HepG2 (cell line): ENCODE data around the gene CTIF. TPM values are rescaled to one million over a fixed set of nuclear protein-coding genes. Genes with fewer than 3 reads are reported as not detected.

Source experiments
- ATAC-seq: fragments of 200-7000 bp; cut with Tn5 transposase; 3 replicates; pipeline ENCODE4 v1.9.1; 2020; ENCODE audit warnings: mild to moderate bottlenecking, moderate library complexity
- BruUV-seq: library from RNA; stranded (reverse); fragments of 400-500 nt; replicated peaks from 2 replicates; lab custom pipeline; 2021; lab: Mats Ljungman, UMichigan
- CTCF ChIA-PET: fragments of 300-600 bp; formaldehyde crosslinking; extraction: SDS; loops from one replicate; lab custom pipeline; 2021; ENCODE audit warnings: low total read pairs, inconsistent platforms, low intra/inter-chr PET ratio; lab: Yijun Ruan, JAX
- POLR2A ChIA-PET: fragments of 350-600 bp; sonication (Branson Sonifier 250); formaldehyde crosslinking; loops from one replicate; lab custom pipeline; 2020; ENCODE audit warnings: antibody characterized with exemption, inconsistent platforms; lab: Yijun Ruan, JAX
- DNase-seq: peaks from one replicate; pipeline ENCODE4 v3.0.0-alpha.2; 2015; ENCODE audit warnings: low spot score
- FAIRE-seq: peaks from 3 replicates; lab custom pipeline; 2011; peaks lifted over from hg19 to GRCh38; lab: Jason Lieb, UNC
- H2AFZ ChIP-seq: one replicate; pipeline ENCODE4 v1.6.1; 2011; ENCODE audit warnings: low read length, inconsistent platforms
- H3K27ac ChIP-seq: fragments of 300-600 bp; 3 replicates; pipeline ENCODE4 v1.8.0; 2011; ENCODE audit warnings: mixed run types, mild to moderate bottlenecking, mixed read lengths, low read length, inconsistent platforms; ENCODE audit not compliant: insufficient read depth; ENCODE audit errors: extremely low read length
- H3K27me3 ChIP-seq, 2 experiments: fragments of 200-600 bp in 1 of 2; 2 replicates in 1 of 2; 3 replicates in 1 of 2; pipeline versions ENCODE4 v1.6.0 to v1.8.0; 2011; ENCODE audit warnings: low read length in 2 of 2, mild to moderate bottlenecking in 2 of 2, moderate library complexity in 2 of 2, inconsistent platforms in 1 of 2; ENCODE audit not compliant: insufficient read depth in 2 of 2, control insufficient read depth in 1 of 2
- H3K36me3 ChIP-seq, 2 experiments: fragments of 200-600 bp in 1 of 2; replicated peaks in 1 of 2; 2 replicates in 1 of 2; 3 replicates in 1 of 2; pipeline versions ENCODE4 v1.5.1 to v1.8.0; 2011; ENCODE audit warnings: low read length in 2 of 2, inconsistent platforms in 1 of 2; ENCODE audit not compliant: insufficient read depth in 2 of 2, control insufficient read depth in 1 of 2
- H3K4me1 ChIP-seq: 2 replicates; pipeline ENCODE4 v1.5.1; 2012; ENCODE audit warnings: low read length, inconsistent platforms; ENCODE audit not compliant: insufficient read depth
- H3K4me2 ChIP-seq: 2 replicates; pipeline ENCODE4 v1.6.0; 2011; ENCODE audit warnings: low read depth, low read length, inconsistent platforms
- H3K4me3 ChIP-seq, 3 experiments: fragments of 200-600 bp in 1 of 3; sonication (generic), shearing (Covaris generic) in 1 of 3; replicated peaks in 1 of 3; 2 replicates each; pipeline ENCODE4 v1.5.1; 2011 to 2016; ENCODE audit warnings: low read length in 3 of 3, inconsistent platforms in 2 of 3, low read depth in 2 of 3, mild to moderate bottlenecking in 2 of 3, control low read depth in 1 of 3, mixed read lengths in 1 of 3; ENCODE audit not compliant: insufficient read depth in 1 of 3
- H3K79me2 ChIP-seq: one replicate; pipeline ENCODE4 v1.6.1; 2011; ENCODE audit warnings: low read length, inconsistent platforms; ENCODE audit not compliant: insufficient read depth
- H3K9ac ChIP-seq: 2 replicates; pipeline ENCODE4 v1.6.0; 2011; ENCODE audit warnings: mild to moderate bottlenecking, low read depth, low read length, inconsistent platforms; ENCODE audit not compliant: insufficient read depth
- H3K9me3 ChIP-seq: 2 replicates; pipeline ENCODE4 v1.5.1; 2012; ENCODE audit warnings: mild to moderate bottlenecking, low read length
- H4K20me1 ChIP-seq: 2 replicates; pipeline ENCODE4 v1.6.0; 2011; ENCODE audit warnings: inconsistent platforms, mild to moderate bottlenecking, low read length, moderate library complexity; ENCODE audit not compliant: insufficient read depth
- CC2D1A ChIP-seq: sonication (generic); formaldehyde crosslinking; IDR thresholded peaks from 2 replicates; pipeline ENCODE4 v1.8.1; 2023; ENCODE audit warnings: mild to moderate bottlenecking, missing genetic modification reagents
- CENPBD1 ChIP-seq: sonication (generic); formaldehyde crosslinking; IDR thresholded peaks from 2 replicates; pipeline ENCODE4 v1.8.0; 2022; ENCODE audit warnings: missing genetic modification reagents, low read depth, mild to moderate bottlenecking, borderline replicate concordance
- DMAP1 ChIP-seq: IDR thresholded peaks from 2 replicates; pipeline ENCODE4 v1.6.1; 2016
- ELF1 ChIP-seq: sonication (generic); formaldehyde crosslinking; IDR thresholded peaks from 2 replicates; pipeline ENCODE4 v1.4.0; 2020; ENCODE audit warnings: missing genetic modification reagents
- HNRNPLL ChIP-seq: fragments of 200-400 bp; formaldehyde crosslinking; IDR thresholded peaks from 2 replicates; pipeline ENCODE4 v1.6.1; 2017; ENCODE audit warnings: mild to moderate bottlenecking, low read depth, low read length; ENCODE audit not compliant: poor library complexity, severe bottlenecking
- MLLT10 ChIP-seq: sonication (generic); formaldehyde crosslinking; IDR thresholded peaks from 2 replicates; pipeline ENCODE4 v1.4.0; 2020; ENCODE audit warnings: missing genetic modification reagents
- ONECUT2 ChIP-seq: sonication (generic); formaldehyde crosslinking; IDR thresholded peaks from 2 replicates; pipeline ENCODE4 v1.4.0; 2020; ENCODE audit warnings: missing genetic modification reagents
- SMARCE1 ChIP-seq: fragments of 450-650 bp; IDR thresholded peaks from 2 replicates; pipeline ENCODE4 v1.6.1; 2017; ENCODE audit warnings: borderline replicate concordance
- SMC3 ChIP-seq: IDR thresholded peaks from 2 replicates; pipeline ENCODE4 v1.6.1; 2011; ENCODE audit warnings: low read length, improper control_type of control experiment
- THAP9 ChIP-seq: sonication (generic); formaldehyde crosslinking; IDR thresholded peaks from 2 replicates; pipeline ENCODE4; 2020; ENCODE audit warnings: missing genetic modification reagents, mild to moderate bottlenecking, borderline replicate concordance
- ZFP36 ChIP-seq: fragments of 150-350 bp; IDR thresholded peaks from 2 replicates; pipeline ENCODE4 v1.6.1; 2018; ENCODE audit warnings: borderline replicate concordance, low read length, low read depth; ENCODE audit not compliant: partially characterized antibody
- ZFP37 ChIP-seq: sonication (generic); formaldehyde crosslinking; IDR thresholded peaks from 2 replicates; pipeline ENCODE4 v1.4.0; 2020; ENCODE audit warnings: missing genetic modification reagents, borderline replicate concordance
- ZMAT3 ChIP-seq: sonication (generic); formaldehyde crosslinking; conservative IDR thresholded peaks from 2 replicates; pipeline ENCODE4 v1.7.0; 2021; ENCODE audit warnings: missing genetic modification reagents
- ZNF446 ChIP-seq: sonication (generic); formaldehyde crosslinking; IDR thresholded peaks from 2 replicates; pipeline ENCODE4 v1.5.0; 2020; ENCODE audit warnings: mild to moderate bottlenecking, missing genetic modification reagents
- ZNF674 ChIP-seq: sonication (generic); formaldehyde crosslinking; IDR thresholded peaks from 2 replicates; pipeline ENCODE4 v1.5.0; 2020; ENCODE audit warnings: low read depth, mild to moderate bottlenecking, missing genetic modification reagents
- ZNF709 ChIP-seq: sonication (generic); formaldehyde crosslinking; IDR thresholded peaks from 2 replicates; pipeline ENCODE4 v1.5.0; 2020; ENCODE audit warnings: mild to moderate bottlenecking, missing genetic modification reagents
- ZNF841 ChIP-seq: sonication (generic); formaldehyde crosslinking; IDR thresholded peaks from 2 replicates; pipeline ENCODE4 v1.8.1; 2023; ENCODE audit warnings: missing genetic modification reagents, borderline replicate concordance
- WGBS: methylation state at CpG from one replicate; pipeline ENCODE4 v1.1.6; 2017; ENCODE audit warnings: low lambda C conversion rate; 5-methylcytosine and 5-hydroxymethylcytosine counted together
- in situ Hi-C: cut with HindIII; loops from 2 replicates; pipeline ENCODE4 v1.10.0; 2017; ENCODE audit warnings: low pct_unique_long_range_greater_than_20kb; ENCODE audit not compliant: extremely low pct_ligation_motif_present
- intact Hi-C: fragments of 100-400 bp; cut with micrococcal nuclease; formaldehyde crosslinking; loops from one replicate; pipeline ENCODE4 v1.10.0; 2022; ENCODE audit not compliant: unreplicated experiment
- polyA plus RNA-seq, 8 experiments: library from polyadenylated mRNA; depleted of rRNA in 3 of 8; stranded (reverse) in 7 of 8; unstranded in 1 of 8; fragments of >200 nt; fragmentation: Illumina TruSeq in 4 of 8; extraction: Trizol in 4 of 8; gene quantifications; 2 replicates each; pipeline versions ENCODE4 v1.2.1 to v1.2.3, GENCODE V29; 2011 to 2016; ENCODE audit warnings: low read depth in 4 of 8, missing spikeins in 1 of 8, mixed read lengths in 1 of 8; ENCODE audit not compliant: insufficient read depth in 1 of 8
- total RNA-seq, 5 experiments: library from RNA; depleted of rRNA; stranded (reverse); fragments of >200 nt; fragmentation: Illumina TruSeq; extraction: Trizol; gene quantifications; 2 replicates each; pipeline ENCODE4 v1.2.3, GENCODE V29; 2016; ENCODE audit warnings: low read depth in 1 of 5
- TF ChIP-seq, protein P1 (sequence below): sonication (generic); formaldehyde crosslinking; conservative IDR thresholded peaks from 2 replicates; pipeline ENCODE4 v1.8.0; 2022; ENCODE audit warnings: missing genetic modification reagents
- TF ChIP-seq, protein P2 (sequence below): sonication (generic); formaldehyde crosslinking; IDR thresholded peaks from 2 replicates; pipeline ENCODE4 v1.4.0; 2020; ENCODE audit warnings: missing genetic modification reagents

CTIF gene
- total and polyA plus RNA-seq, 2 of the 13 experiments (the other 11 are each of a cell fraction or from before 2014, with no cell fraction given): 18.2 to 28.0 TPM

DNA sequence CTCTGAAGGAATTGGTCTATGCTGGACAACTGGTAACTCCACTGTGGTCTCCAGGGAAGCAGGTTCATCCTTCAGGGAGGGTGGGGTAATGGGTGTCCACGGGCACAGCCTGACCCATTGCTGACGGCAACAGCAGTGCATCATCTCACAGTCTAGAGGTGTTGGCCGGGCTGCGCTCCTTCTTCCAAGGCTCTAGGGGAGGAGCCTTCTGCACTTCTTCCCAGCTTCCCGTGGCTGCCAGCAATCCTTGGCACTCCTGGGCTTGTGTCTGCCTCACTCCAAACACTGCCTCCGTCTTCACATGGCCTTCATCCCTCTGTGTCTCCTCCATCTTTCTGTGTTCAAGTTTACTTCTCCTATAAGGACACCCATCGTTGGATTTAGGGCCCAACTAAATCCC, 166.2 kb downstream of the CTIF start (continued):
- TF ChIP-seq CC2D1A (CRISPR knock-in tag) (no peak), ELF1 (no peak), HNRNPLL (no peak), ZNF841 (CRISPR knock-in tag) (no peak), SMARCE1 (no peak), ZNF709 (CRISPR knock-in tag) (no peak), SMC3 (no peak)
- TF ChIP-seq, protein P1, sequence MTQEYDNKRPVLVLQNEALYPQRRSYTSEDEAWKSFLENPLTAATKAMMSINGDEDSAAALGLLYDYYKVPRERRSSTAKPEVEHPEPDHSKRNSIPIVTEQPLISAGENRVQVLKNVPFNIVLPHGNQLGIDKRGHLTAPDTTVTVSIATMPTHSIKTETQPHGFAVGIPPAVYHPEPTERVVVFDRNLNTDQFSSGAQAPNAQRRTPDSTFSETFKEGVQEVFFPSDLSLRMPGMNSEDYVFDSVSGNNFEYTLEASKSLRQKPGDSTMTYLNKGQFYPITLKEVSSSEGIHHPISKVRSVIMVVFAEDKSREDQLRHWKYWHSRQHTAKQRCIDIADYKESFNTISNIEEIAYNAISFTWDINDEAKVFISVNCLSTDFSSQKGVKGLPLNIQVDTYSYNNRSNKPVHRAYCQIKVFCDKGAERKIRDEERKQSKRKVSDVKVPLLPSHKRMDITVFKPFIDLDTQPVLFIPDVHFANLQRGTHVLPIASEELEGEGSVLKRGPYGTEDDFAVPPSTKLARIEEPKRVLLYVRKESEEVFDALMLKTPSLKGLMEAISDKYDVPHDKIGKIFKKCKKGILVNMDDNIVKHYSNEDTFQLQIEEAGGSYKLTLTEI (CRISPR knock-in tag): no peak

DNA sequence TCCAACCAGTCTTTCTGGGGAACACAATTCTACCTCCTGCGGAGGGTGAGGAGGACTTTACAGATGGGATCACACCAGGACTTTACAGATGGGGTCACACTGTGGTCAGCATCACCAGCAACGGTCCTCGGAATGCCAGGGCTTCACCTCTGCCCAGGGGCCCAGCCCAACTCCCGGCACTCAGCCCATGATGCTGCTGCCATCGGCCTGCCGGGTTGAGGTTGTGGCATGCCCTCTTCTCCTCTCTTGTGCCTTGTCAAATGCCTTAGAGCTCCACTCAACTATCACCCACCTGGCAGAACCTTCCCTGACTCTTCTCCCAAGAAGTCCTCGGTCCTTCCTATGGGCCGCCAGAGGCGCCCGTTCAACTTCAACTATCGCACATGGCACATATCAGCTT, 166.7 kb downstream of the CTIF start:
- no peaks in the 10 kb centered on the region for H3K9me3 ChIP-seq
- intact Hi-C loops (no loop called here), in situ Hi-C loops (no loop called here)
- no peak overlapping the region for H3K4me3 ChIP-seq
- no peaks in the 10 kb centered on the region for H3K27me3 ChIP-seq
- H3K4me2 ChIP-seq: no peak overlapping the region
- POLR2A ChIA-PET: no interaction called here
- ATAC-seq (no peak), DNase-seq (no peak), FAIRE-seq (no peak)
- H3K79me2 ChIP-seq: no peaks in the 10 kb centered on the region
- no peak overlapping the region for H3K27ac ChIP-seq
- BruUV-seq: no TSS peak
- 94% methylated on average over 11 of the region's 11 CpGs for WGBS
- no peak overlapping the region for H2AFZ ChIP-seq
- H3K9ac ChIP-seq: no peak overlapping the region
- CTCF ChIA-PET: no interaction called here
- peaks cover 1 to 21% of the 10 kb centered on the region in 2 experiments; a peak in 2 of 5 replicates for H3K36me3 ChIP-seq
- no peaks in the 10 kb centered on the region for H3K4me1 ChIP-seq
- no peaks in the 10 kb centered on the region for H4K20me1 ChIP-seq
- TF ChIP-seq ZNF674 (CRISPR knock-in tag) (no peak), CENPBD1 (CRISPR knock-in tag) (no peak), ZNF446 (no peak), THAP9 (CRISPR knock-in tag) (no peak), DMAP1 (CRISPR knock-in tag) (no peak), ZMAT3 (CRISPR knock-in tag) (no peak), ZFP36 (no peak), ZFP37 (no peak), ONECUT2 (CRISPR knock-in tag) (no peak), MLLT10 (CRISPR knock-in tag) (no peak)
- TF ChIP-seq, protein P2, sequence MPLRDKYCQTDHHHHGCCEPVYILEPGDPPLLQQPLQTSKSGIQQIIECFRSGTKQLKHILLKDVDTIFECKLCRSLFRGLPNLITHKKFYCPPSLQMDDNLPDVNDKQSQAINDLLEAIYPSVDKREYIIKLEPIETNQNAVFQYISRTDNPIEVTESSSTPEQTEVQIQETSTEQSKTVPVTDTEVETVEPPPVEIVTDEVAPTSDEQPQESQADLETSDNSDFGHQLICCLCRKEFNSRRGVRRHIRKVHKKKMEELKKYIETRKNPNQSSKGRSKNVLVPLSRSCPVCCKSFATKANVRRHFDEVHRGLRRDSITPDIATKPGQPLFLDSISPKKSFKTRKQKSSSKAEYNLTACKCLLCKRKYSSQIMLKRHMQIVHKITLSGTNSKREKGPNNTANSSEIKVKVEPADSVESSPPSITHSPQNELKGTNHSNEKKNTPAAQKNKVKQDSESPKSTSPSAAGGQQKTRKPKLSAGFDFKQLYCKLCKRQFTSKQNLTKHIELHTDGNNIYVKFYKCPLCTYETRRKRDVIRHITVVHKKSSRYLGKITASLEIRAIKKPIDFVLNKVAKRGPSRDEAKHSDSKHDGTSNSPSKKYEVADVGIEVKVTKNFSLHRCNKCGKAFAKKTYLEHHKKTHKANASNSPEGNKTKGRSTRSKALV (CRISPR knock-in tag): no peak
